Dermis microvascular lymphatic vessel endothelial cell (primary cell): ENCODE measurements around the gene NMNAT2. TPM values are rescaled to one million over a fixed set of nuclear protein-coding genes. Genes with fewer than 3 reads are reported as not detected.
"Not testable (repeated sequence)": the region's sequence is repeated elsewhere in the genome, so short reads cannot be mapped to it uniquely, and the experiment has no call there.

Experiments used
- DNase-seq, 2 donors: peaks; one replicate each; pipeline versions ENCODE4 v3.0.0 to v3.0.0-alpha.2; 2010; ENCODE audit warnings: low read depth in 2 of 2
- total RNA-seq: library from RNA; depleted of rRNA; stranded (reverse); fragments of >200 nt; gene quantifications from 2 replicates; pipeline ENCODE4 v1.2.1, GENCODE V29; 2014

Gene NMNAT2
- total RNA-seq, 1 donor from 2014 or later: 0.51 TPM

DNA sequence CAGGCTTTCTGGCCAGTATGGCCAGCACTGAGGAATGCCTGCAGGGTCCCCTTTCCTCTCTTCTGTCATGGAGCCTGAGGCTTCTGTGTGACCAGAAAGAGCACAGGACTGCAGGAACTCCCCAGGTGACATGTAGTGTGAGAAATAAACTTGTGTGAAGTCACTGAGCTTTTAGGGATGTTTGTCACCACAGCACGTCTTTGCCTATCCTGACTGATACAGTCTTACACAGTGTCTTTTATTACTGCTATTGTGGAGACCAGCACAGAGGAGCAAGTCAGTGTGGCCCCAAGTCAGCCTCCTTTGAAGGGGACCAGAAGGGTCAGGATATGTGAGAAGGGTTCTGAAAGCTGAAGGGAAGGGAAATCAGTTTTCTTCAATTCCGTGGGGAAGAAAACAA lies 129.6 kb downstream of the NMNAT2 start:
- DNase-seq: no peak

DNA sequence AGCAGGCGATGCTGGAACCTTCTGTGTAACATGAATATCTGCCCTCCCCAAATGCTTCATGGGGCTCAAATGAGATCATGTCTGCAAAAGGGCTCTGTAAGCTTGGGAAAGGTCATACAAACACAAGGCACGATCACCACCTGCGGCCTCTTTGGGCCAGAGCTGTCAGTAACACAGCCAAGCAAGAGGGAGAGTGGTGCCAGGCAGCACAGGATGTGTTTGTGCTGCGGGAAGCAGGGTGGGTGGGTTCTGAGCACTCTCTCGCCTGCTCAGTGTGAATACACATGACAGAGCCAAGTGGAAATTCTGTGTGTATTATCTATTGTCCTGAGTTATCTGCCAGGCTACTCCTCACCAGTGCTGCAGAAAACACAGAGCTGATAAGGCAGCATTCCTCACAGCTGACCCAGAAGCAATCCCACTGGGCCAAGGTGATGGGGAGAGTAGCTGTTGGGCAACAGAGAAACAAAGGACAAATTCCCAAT lies 130.9 kb downstream of the NMNAT2 start:
- DNase-seq: peak; percentile 95 to 98

DNA sequence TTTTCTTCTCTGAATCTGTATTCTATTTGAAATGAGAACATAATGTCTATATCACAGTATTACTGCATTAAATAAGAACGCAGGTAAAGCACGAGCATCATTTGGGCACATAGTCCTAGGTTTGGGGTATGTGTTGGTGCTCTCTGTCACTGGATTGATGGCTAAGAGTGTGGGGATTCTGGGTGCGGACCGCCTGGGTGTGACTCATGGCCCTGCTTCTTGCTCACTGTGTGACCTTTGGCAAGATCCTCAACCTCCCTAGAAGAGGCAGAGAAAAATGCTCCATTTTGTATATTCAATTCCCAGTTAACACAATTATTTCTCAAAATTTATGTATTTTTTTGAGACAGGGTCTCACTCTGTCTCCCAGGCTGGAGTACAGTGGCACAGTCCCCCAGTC lies 132.4 kb downstream of the NMNAT2 start:
- no peak for DNase-seq

GRCh38 chr1:183285256-183285655 lies 132.9 kb downstream of the NMNAT2 start:
- DNase-seq: no peak

GRCh38 chr1:183284086-183284485 lies 134.1 kb downstream of the NMNAT2 start:
- no peak for DNase-seq

GRCh38 chr1:183283286-183283685 lies 134.9 kb downstream of the NMNAT2 start:
- DNase-seq: no peak

DNA sequence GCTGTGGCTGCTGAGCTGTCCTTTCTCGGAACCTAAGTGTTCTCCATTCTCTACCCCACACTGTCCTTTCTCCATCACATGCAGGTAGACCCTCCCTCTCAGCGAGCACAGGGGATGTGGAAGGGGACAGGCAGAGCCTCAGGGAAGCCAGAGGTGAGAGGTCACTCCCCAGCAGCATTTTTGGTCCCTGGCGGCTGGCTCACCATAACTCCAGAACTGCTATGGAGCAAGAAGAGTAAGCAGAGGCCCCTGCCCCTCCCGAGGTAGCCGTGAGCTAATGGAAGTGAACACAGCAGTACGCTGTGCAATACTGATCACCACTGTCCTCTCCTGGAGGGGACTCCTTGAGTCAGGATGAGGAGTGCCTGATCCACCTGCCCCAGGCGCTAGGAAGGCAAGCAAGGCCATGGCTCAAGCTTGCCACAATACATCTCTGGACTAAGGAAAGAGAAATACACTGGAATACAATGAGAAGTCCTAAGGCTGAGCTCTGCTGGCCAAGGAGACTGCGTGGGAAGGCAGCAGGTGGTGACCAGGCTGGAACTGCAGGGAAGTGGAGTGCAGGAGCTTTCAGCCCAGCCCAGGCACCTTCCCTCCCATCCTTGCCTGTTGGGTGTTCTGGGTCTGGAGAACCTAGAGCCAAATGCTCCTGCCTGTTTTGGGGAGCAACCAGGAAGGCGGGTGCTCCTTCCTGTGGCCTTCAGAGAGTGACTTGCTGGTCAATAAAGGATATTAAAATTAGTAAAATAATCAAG lies 135.9 kb downstream of the NMNAT2 start:
- DNase-seq: no peak

DNA sequence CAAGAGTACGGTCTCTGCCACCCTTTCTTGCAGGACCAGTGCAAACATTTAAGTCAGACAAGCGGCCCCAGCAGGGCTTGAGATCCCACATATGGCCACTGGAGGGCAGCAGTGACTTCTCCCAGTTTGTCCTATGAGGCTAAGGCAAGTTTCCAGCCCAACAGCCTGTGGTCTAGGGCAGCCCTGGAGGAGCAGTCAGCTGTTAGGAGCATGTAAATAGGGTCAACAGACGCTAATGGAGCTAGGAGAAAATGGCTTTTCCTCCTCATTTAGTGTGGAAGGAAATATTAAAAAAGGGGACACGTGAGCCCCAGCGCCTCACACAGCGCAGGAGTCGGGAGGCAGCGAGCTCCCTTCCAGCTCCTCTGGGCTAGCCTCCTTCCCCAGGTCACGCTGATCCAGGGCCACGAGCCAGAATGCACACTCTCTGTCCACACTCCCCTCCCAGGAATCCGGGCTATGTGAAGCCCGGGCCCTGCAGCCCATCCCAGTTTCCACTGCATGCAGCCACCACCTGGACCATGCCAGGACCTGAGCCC lies 136.6 kb downstream of the NMNAT2 start:
- DNase-seq: peak; percentile 84 to 91

GRCh38 chr1:183281039-183281438 lies 137.1 kb downstream of the NMNAT2 start:
- no peak for DNase-seq

DNA sequence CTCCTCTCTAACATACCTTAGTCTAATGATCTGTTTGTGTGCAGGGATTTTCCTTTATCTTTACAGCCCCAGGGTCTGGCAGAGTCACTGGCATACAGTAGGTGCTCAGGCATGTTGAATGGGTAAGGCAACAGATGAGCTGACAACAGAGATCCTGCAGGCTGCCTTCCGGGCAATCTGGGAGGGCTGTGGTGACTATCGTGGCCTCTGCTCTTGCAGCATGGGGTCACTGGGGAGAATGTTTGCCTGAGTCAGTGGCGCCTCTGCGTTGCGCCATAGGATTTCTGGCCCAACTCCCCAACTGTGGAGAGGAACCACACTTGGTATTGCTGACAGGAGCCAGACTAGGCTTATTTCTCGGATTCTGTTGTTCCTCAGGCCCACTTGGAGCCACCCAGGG lies 138.3 kb downstream of the NMNAT2 start:
- no peak for DNase-seq

GRCh38 chr1:183278739-183279591 lies 139.2 kb downstream of the NMNAT2 start:
- DNase-seq: peak in 1 of 2 donors; percentile 78

DNA sequence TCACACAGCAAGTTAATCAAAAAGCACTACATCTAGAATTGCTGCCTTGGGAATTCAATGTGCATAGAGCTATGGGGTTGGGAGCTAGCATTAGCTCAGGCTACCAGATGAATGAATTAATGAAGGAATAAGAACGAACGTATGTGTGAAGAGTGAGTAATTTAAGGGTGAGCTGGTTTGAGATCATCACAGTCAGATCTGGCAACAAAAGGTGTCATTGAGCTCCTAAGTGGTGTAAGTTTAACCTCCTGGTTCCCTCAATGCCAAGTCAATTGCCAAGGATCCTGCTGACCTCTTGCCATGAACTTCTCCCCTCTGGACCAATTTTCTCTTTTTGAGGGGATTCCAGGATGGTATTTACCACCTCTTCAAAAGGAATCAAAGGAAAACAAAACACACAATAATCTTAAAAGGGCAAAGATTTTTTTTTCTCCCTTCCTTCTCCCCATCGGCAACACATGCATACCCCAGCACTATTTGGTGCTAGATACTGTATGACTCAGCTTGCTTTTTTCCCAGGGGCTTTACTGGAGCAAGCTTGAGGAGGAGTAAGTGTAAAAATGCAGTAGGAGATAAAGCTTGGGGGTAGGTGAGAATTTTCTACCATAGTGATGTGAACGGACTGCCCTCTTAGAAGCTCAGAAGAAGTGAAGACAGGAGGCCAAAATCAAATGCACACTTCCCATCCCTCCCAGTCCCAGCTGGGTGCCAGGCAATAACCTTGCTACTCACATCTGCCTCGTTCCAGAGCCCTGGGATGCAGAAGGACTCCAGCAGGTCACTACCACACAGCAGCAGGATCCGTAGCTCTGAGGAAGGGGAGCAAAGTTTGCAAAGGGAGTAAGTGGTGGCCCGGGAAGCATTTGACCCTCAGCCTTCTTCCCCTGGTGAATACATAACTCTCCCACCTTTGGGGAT lies 140.1 kb downstream of the NMNAT2 start:
- no peak for DNase-seq

DNA sequence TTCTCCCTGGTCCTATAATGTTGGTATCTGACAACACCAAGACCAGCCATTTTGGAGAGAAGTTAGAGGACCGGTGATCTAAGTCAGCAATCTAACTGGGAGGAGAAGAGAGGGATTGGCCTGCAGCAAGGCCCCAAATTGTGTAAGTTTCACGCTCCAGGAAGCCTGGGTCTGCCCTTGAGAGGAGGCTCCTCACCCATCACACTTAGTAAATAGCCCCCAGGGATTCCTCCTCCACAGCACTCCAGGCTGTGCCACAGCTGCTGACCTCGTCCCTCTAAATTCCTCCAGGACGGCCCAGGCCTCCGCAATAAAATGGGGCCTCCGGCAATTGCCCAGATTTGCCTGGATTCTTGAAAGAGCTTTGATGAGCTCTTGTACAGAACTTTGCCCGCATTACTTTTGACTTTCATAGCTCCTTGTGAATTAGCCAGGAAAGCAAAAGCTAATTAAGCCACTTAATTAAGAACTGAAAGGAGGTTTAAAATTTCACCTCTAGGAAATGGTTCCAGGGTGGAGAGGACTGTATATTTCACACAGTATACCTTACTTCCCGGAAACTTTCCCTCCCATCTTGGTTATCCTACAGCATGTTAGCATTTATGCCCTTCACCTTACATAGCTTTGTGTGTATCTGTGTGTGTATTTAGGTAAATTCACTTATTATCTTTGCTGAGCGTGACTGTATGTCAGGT lies 141.6 kb downstream of the NMNAT2 start:
- DNase-seq: no peak

GRCh38 chr1:183275322-183275721 lies 142.9 kb downstream of the NMNAT2 start:
- no peak for DNase-seq

- DNase-seq: no peak
These were observed 143.3 kb downstream of the NMNAT2 start for GRCh38 chr1:183274836-183275235.

DNA sequence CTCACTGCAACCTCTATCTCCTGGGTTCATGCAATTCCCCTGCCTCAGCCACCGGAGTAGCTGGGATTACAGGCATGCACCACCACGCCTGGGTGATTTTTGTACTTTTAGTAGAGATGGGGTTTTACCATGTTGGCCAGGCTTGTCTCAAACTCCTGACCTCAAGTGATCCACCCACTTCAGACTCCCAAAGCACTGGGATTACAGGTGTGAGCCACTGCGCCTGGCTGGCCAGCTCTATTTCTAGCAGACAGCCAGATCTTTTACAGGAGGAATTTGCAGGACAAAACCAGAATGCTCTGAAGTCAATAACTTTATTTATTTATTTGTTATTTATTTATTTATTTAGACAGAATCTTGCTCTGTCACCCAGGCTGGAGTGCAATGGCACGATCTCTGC lies 144.2 kb downstream of the NMNAT2 start:
- DNase-seq: not testable (repeated sequence)

DNA sequence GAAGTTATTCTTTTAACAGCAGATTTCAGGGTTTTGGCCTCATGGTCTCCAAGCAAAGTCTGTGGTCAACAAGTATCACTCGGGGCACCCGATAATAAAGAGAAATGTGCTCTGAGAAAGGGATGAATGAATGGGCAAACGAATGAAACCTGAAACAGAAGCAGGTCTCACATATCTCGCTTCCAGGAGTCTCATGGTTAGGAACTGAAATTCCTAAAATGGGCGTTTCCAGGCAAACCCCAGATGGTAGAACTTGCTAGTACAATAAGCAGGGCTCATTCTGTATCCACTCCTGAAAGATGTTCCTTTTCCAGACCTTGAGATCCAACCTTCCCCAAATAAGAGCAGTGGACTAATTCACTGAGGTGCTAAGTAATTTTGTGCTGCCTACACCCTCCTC lies 144.9 kb downstream of the NMNAT2 start:
- DNase-seq: no peak

- DNase-seq: peak; percentile 51 to 52
These were observed 145.8 kb downstream of the NMNAT2 start for GRCh38 chr1:183272390-183272848.

- peak; percentile 67 to 91 for DNase-seq
These were observed 147.5 kb downstream of the NMNAT2 start for GRCh38 chr1:183270541-183271141.
